Activated naive CD8-positive, alpha-beta T cell treated with anti-CD3 and anti-CD28 coated beads, Interleukin-2, amount 10 ng/mL, durations not matched to agents 7 days and 5 days (primary cell): Measurements from ENCODE around the gene MANBA. TPM values are rescaled to one million over a fixed set of nuclear protein-coding genes. Genes with fewer than 3 reads are reported as not detected.
"Not testable (repeated sequence)": the region's sequence is repeated elsewhere in the genome, so short reads cannot be mapped to it uniquely, and the experiment has no call there.

Experiments
- ATAC-seq: fragments of 150-1000 bp; cut with Tn5 transposase; one replicate; pipeline ENCODE4 v1.10.0; 2021; ENCODE audit warnings: low read depth, moderate library complexity
- POLR2A ChIA-PET: fragments of 350-600 bp; sonication (Branson Sonifier 250); formaldehyde crosslinking; loops from one replicate; lab custom pipeline; 2021; ENCODE audit warnings: antibody characterized with exemption; lab: Charles Lee
- DNase-seq: peaks from one replicate; pipeline ENCODE4 v3.0.0; 2021
- H3K27ac Mint-ChIP-seq: one replicate; pipeline ENCODE4 v1.8.0; 2022; ENCODE audit warnings: mild to moderate bottlenecking, mixed read lengths
- H3K27me3 Mint-ChIP-seq: one replicate; pipeline ENCODE4 v1.8.0; 2022; ENCODE audit warnings: mild to moderate bottlenecking, moderate library complexity, mixed read lengths
- H3K36me3 Mint-ChIP-seq: one replicate; pipeline ENCODE4 v1.8.0; 2021; ENCODE audit warnings: mild to moderate bottlenecking, mixed read lengths
- H3K4me1 Mint-ChIP-seq: one replicate; pipeline ENCODE4 v1.8.0; 2021; ENCODE audit warnings: mixed read lengths
- H3K4me3 Mint-ChIP-seq: one replicate; pipeline ENCODE4 v1.8.0; 2022; ENCODE audit warnings: mild to moderate bottlenecking, moderate library complexity, mixed read lengths
- H3K9me3 Mint-ChIP-seq: one replicate; pipeline ENCODE4 v1.8.0; 2021; ENCODE audit warnings: mixed read lengths
- total RNA-seq, 2 experiments: library from RNA; stranded (reverse); gene quantifications; one replicate each; pipeline ENCODE4 v1.2.3, GENCODE V29; 2021

Gene MANBA
- total RNA-seq, 2 experiments from 2014 or later: 23.8 to 27.2 TPM

DNA sequence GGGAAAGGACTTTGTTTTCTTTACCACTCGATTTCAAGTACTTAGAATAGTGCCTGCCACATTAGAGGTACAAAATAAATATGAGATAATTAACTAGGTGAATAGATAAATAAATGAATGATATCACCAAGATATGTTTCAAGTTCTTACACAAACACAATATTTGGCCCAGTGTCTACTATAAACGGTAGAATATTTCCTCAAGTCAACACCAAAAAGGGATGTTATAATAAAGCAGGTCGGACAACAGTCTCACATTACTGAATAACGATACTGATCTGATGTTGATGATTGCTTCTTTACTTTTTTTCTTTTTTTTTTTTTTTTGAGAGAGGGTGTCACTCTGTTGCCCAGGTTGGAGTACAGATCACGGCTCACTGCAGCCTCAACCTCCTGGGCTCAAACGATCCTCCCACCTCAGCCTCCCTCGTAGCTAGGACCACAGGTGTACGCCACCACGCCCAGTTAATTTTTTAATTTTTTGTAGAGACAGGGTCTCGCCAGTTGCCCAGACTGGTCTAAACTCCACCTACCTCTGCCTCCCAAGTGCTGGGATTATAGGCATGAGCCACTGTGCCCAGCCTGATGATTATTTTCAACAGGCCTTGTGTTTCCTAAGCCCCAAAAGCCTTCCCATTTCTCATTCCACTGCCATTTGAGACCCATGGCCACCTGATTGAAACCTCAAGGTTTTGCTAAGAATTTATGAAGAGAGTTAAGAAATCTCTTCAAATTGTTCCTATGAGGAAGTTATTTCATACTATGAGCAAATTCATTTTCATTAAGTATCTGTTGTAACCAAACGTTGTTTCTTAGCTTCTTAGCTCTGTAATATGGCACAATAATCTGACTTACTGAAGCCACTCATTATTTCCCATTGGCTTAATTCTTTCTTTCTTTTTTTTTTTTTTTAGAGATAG lies 2.3 kb downstream of the MANBA start:
- DNase-seq: no peak
- POLR2A ChIA-PET: interaction anchor here (0.7 to 0.8 kb wide), 2 partner anchors 23 to 40 kb away, joined by 3 to 5 read pairs; no protein-coding TSS in a partner anchor
- H3K4me1 Mint-ChIP-seq: peaks cover 35% of the 10 kb centered on the region
- H3K4me3 Mint-ChIP-seq: no peak overlapping the region
- peaks cover 4% of the 10 kb centered on the region for H3K9me3 Mint-ChIP-seq
- no peaks in the 10 kb centered on the region for H3K27me3 Mint-ChIP-seq
- no peak overlapping the region for H3K27ac Mint-ChIP-seq
- no peak for ATAC-seq
- peaks cover 24% of the 10 kb centered on the region for H3K36me3 Mint-ChIP-seq

DNA sequence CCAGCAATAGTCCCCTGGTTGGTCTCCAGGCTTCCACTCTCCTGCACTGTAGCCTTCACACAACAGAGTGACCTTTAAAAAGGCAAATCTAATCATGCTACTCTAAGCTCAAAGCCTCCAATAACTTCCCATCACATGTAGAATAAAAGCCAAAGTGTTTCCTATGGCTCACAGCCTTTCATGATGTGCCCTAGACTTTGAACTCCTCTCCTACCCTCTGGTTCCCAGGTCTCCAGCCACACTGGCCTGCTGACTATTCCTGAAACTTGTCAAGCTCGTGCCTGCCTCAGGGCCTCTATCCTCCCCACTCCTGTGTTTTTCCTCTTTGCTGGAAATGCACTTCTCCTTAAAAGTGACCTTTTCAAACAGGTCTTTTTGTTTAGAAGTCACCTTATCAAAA lies 3.1 kb downstream of the MANBA start:
- ATAC-seq: no peak
- Mint-ChIP-seq H3K4me1 (peaks cover 35% of the 10 kb centered on the region), H3K4me3 (no peak overlapping the region), H3K9me3 (peaks cover 4% of the 10 kb centered on the region), H3K36me3 (peaks cover 24% of the 10 kb centered on the region), H3K27me3 (no peaks in the 10 kb centered on the region), H3K27ac (no peak overlapping the region)
- POLR2A ChIA-PET: no interaction called here
- DNase-seq: no peak

DNA sequence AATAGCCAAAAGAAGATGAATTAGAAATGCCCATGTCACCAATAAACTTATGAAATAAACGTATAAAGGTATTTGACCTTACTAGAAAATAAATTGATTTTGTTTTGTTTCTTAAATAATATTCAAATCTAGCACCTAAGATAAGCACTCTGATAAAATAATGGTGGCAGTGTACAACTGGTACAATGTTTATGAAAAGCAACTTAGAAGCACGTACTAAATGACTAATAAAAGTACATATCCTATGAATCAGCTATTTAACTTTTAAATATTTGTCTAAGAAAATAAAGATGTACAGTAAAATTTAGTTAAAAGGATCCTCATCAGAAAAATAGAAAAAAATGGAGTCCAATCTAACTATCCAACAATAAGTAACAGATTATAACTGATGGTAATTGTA lies 6.7 kb downstream of the MANBA start:
- no peak for DNase-seq
- Mint-ChIP-seq H3K27ac (no peak overlapping the region), H3K9me3 (peaks cover 4% of the 10 kb centered on the region), H3K36me3 (peaks cover 41% of the 10 kb centered on the region), H3K4me3 (no peak overlapping the region), H3K27me3 (no peaks in the 10 kb centered on the region), H3K4me1 (peaks cover 18% of the 10 kb centered on the region)
- POLR2A ChIA-PET: interaction anchor here (0.7 kb wide), 1 partner anchor 1308 kb away, joined by 6 read pairs; no protein-coding TSS in a partner anchor
- ATAC-seq: no peak

DNA sequence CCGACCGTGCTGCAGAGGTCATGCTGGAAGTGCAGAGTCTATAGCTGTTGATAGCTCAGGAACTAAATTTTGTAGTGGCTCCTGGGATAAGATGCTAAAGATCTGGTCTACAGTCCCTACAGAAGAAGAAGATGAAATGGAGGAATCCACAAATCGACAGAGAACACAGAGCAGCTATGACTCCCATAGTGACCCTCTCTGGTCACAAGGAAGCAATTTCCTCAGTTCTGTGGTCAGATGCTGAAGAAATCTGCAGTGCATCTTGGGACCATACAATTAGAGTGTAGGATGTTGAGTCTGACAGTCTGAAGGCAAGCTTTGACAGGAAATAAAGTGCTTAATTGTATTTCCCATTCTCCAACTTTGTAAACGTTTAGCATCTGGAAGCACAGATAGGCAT lies 8.8 kb downstream of the MANBA start:
- POLR2A ChIA-PET: no interaction called here
- no peak for ATAC-seq
- Mint-ChIP-seq H3K9me3 (peaks cover 4% of the 10 kb centered on the region), H3K4me1 (peaks cover 8% of the 10 kb centered on the region), H3K36me3 (peaks cover 34% of the 10 kb centered on the region), H3K4me3 (no peak overlapping the region), H3K27me3 (no peaks in the 10 kb centered on the region), H3K27ac (no peak overlapping the region)
- DNase-seq: no peak

DNA sequence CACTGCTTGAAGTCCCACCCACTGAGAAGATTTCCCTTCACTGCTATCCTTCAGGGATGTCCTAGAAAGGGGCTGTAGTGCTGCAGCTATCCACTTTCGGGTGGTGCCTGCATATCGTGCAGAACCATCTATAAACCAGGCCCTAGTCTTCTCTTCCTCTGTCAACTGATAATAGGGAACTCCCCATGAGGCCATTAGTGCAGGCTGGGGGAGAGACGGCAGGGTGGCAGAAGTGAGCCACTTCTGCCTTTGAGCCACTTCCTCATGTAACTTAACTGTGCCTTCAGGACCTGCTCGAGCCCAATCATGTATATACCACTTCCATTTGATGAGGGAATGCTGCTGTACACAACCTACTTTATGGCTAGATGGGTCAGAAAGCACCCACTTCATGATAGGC lies 17.4 kb downstream of the MANBA start:
- ATAC-seq, POLR2A ChIA-PET, H3K4me3 Mint-ChIP-seq, DNase-seq, H3K27me3 Mint-ChIP-seq: not testable (repeated sequence)
- Mint-ChIP-seq H3K9me3 (peaks cover 23% of the 10 kb centered on the region), H3K36me3 (peaks cover 59% of the 10 kb centered on the region), H3K27ac (peak overlapping the region; percentile 16), H3K4me1 (peaks cover 11% of the 10 kb centered on the region)

DNA sequence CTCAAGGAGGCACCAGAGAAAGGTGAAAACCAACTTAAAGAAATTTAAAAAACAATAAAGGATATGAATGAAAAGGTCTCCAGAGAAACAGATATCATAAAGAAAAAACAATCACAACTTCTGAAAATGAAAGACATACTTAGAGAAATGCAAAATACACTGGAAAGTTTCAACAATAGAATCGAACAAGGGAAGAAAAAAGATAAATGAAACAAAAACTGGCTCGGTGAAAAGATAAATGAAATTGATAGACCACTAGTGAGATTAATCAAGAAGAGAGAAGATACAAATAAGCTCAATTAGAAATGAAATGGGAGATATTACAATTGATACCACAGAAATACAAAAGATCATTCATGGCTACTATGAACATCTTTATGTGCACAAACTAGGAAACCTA lies 22.0 kb downstream of the MANBA start:
- H3K27ac Mint-ChIP-seq, DNase-seq, ATAC-seq, H3K27me3 Mint-ChIP-seq, POLR2A ChIA-PET, H3K4me3 Mint-ChIP-seq: not testable (repeated sequence)
- Mint-ChIP-seq H3K36me3 (peaks cover 52% of the 10 kb centered on the region), H3K9me3 (peaks cover 25% of the 10 kb centered on the region), H3K4me1 (peaks cover 30% of the 10 kb centered on the region)

DNA sequence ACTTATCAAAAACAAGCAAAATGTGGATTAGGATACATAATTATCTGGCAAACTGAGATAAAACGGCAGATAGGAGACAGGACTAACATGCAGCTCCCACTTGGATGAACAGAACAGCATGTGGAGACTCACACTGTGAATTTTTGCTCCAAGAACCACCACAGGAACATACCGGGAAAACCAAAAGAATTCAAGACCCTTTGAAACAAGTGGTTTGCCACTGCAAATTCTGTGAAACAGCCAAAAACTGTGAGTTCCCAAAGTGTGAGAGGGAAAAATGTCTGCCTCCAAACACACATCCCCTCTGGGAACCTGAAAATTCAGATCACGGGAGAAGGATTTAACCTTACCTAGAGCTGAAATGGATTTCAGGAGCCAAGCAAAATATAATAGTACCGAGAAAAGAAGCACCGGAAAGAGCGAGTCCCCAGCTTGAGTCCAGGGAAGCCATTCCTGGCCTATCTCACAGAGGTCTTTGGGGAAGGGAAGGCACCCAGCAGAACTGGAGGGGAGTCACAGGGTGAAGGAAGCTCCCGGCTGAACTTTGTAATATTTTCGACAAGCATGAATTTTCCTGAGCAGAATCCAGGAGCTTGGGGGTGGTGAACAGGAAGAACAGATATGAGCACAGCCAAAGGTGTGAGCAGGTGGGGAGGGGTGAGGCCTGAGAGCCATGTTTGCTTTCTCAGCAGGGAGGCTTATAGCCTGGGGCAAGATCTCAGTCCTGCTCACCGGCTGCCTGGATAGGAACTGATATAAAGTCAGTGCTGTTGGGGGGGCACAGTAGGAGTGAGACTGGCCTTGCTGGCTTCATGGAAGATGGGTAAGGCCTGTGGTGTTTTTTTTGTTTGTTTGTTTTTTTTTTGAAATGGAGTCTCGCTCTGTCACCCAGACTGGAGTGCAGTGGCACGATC lies 23.9 kb downstream of the MANBA start:
- Mint-ChIP-seq H3K4me3 (no peak overlapping the region), H3K9me3 (peaks cover 23% of the 10 kb centered on the region), H3K27ac (no peak overlapping the region), H3K27me3 (no peaks in the 10 kb centered on the region), H3K36me3 (peaks cover 52% of the 10 kb centered on the region), H3K4me1 (peaks cover 24% of the 10 kb centered on the region)
- ATAC-seq (no peak), DNase-seq (no peak)
- POLR2A ChIA-PET: no interaction called here

- ATAC-seq (no peak), DNase-seq (no peak)
- Mint-ChIP-seq H3K4me1 (peaks cover 21% of the 10 kb centered on the region), H3K27ac (no peak overlapping the region), H3K27me3 (no peaks in the 10 kb centered on the region), H3K36me3 (peaks cover 53% of the 10 kb centered on the region), H3K9me3 (peaks cover 17% of the 10 kb centered on the region), H3K4me3 (no peak overlapping the region)
- POLR2A ChIA-PET: interaction anchor here (0.7 to 1.0 kb wide), 2 partner anchors 24 to 92 kb away, joined by 3 to 5 read pairs; partner anchors contain the start of gene UBE2D3
Measured at GRCh38 chr4:102735582-102735981, 25.2 kb downstream of the MANBA start.

DNA sequence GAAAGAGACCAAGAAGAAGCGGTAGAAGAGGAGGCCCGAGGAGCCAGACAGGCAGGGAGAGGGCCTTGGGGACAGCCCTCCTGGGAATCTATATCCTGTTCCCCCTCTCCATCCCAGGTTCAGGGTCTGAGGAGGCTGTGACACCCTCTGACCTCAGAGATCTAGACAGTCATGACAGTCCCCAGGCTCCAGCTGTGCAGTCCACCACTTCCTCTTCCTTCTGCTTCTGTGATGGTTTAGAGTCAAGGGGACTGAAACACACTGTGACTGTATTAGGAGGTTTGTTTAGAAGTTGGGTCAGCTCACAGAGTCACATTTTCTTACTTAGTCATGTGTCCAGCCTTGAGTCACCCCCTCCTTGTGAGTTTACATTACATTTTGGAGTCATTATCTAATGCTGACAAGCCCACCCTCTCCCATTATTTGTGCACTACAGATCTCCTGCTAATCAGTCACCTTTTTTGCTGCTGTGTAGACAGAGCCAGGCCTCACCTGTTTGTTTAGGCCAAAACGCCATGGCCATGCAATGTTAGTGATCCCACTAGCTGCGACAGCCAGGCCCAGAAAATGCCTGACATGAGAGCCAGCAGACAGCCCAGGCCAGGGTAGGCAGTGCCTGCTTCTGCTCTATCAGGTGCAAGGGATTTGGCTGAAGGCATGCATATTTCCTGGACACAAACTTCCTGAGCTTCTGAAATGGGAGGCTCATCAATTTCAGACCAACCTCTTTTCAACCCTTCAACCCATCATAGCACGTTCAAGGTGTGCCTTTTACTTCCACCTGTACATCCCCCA lies 26.0 kb downstream of the MANBA start:
- Mint-ChIP-seq H3K36me3 (peaks cover 53% of the 10 kb centered on the region), H3K9me3 (peaks cover 19% of the 10 kb centered on the region), H3K4me1 (peaks cover 20% of the 10 kb centered on the region), H3K27me3 (no peaks in the 10 kb centered on the region), H3K27ac (peak overlapping the region; percentile 80), H3K4me3 (peak overlapping the region; percentile 15)
- POLR2A ChIA-PET: interaction anchor here (0.7 to 1.3 kb wide), 5 partner anchors 24 to 93 kb away, joined by 3 to 5 read pairs (median 3); partner anchors contain the start of genes MANBA and UBE2D3
- DNase-seq (peak; percentile 37), ATAC-seq (peak; percentile 99)

- peaks cover 55% of the 10 kb centered on the region for H3K36me3 Mint-ChIP-seq
- peaks cover 20% of the 10 kb centered on the region for H3K4me1 Mint-ChIP-seq
- POLR2A ChIA-PET: interaction anchor here (0.7 to 1.3 kb wide), 3 partner anchors 26 to 93 kb away, joined by 3 to 4 read pairs (median 3); partner anchors contain the start of genes MANBA and UBE2D3
- ATAC-seq (no peak), DNase-seq (no peak)
- peaks cover 17% of the 10 kb centered on the region for H3K9me3 Mint-ChIP-seq
- no peaks in the 10 kb centered on the region for H3K27me3 Mint-ChIP-seq
- H3K27ac Mint-ChIP-seq: peak overlapping the region; percentile 80
- no peak overlapping the region for H3K4me3 Mint-ChIP-seq
Measured at GRCh38 chr4:102734116-102734515, 26.7 kb downstream of the MANBA start.

- DNase-seq: no peak
- no peak for ATAC-seq
- H3K27me3 Mint-ChIP-seq: no peaks in the 10 kb centered on the region
- H3K27ac Mint-ChIP-seq: no peak overlapping the region
- peaks cover 50% of the 10 kb centered on the region for H3K36me3 Mint-ChIP-seq
- H3K4me1 Mint-ChIP-seq: peaks cover 18% of the 10 kb centered on the region
- POLR2A ChIA-PET: no interaction called here
- H3K4me3 Mint-ChIP-seq: no peak overlapping the region
- peaks cover 11% of the 10 kb centered on the region for H3K9me3 Mint-ChIP-seq
Measured at GRCh38 chr4:102733084-102733483, 27.7 kb downstream of the MANBA start.

GRCh38 chr4:102732678-102733077 lies 28.1 kb downstream of the MANBA start:
- DNase-seq (no peak), ATAC-seq (no peak)
- POLR2A ChIA-PET: no interaction called here
- Mint-ChIP-seq H3K4me3 (no peak overlapping the region), H3K4me1 (peaks cover 16% of the 10 kb centered on the region), H3K27me3 (no peaks in the 10 kb centered on the region), H3K27ac (no peak overlapping the region), H3K36me3 (peaks cover 47% of the 10 kb centered on the region), H3K9me3 (peaks cover 9% of the 10 kb centered on the region)
